IMR-90 (cell line): ENCODE measurements around the gene OGFR. TPM values are rescaled to one million over a fixed set of nuclear protein-coding genes. Genes with fewer than 3 reads are reported as not detected.

Experiments used
- ATAC-seq: fragments of 200-7000 bp; cut with Tn5 transposase; 2 replicates; pipeline ENCODE4 v1.9.1; 2020; ENCODE audit warnings: low read depth, mild to moderate bottlenecking, moderate library complexity
- BruUV-seq: library from RNA; stranded (reverse); fragments of 400-500 nt; replicated peaks from 2 replicates; lab custom pipeline; 2021; lab: Mats Ljungman, UMichigan
- CTCF ChIA-PET: fragments of 300-600 bp; formaldehyde crosslinking; extraction: SDS; loops from one replicate; lab custom pipeline; 2021; ENCODE audit warnings: antibody characterized with exemption; lab: Yijun Ruan, JAX
- POLR2A ChIA-PET: fragments of 300-600 bp; sonication (Branson Sonifier 250); formaldehyde crosslinking; loops from one replicate; lab custom pipeline; 2022; ENCODE audit warnings: antibody characterized with exemption; ENCODE audit not compliant: unreplicated experiment; lab: Charles Lee
- DNase-seq: peaks from one replicate; pipeline ENCODE4 v3.0.0; 2013
- H2AFZ ChIP-seq: replicated peaks from 2 replicates; pipeline ENCODE3; 2013; ENCODE audit warnings: low read length, mild to moderate bottlenecking; ENCODE audit not compliant: poor library complexity
- H2AK5ac ChIP-seq: 2 replicates; pipeline ENCODE4 v1.6.1; 2013; ENCODE audit warnings: low read depth, low read length, inconsistent platforms
- H2AK9ac ChIP-seq: replicated peaks from 2 replicates; pipeline ENCODE3; 2013; ENCODE audit warnings: mild to moderate bottlenecking, low read depth, low read length, moderate library complexity; ENCODE audit not compliant: poor library complexity
- H2BK120ac ChIP-seq: 2 replicates; pipeline ENCODE4 v1.6.1; 2013; ENCODE audit warnings: low read depth, low read length, inconsistent platforms
- H2BK15ac ChIP-seq: 3 replicates; pipeline ENCODE4 v1.6.1; 2013; ENCODE audit warnings: low read depth, low read length, inconsistent platforms
- H2BK20ac ChIP-seq: 2 replicates; pipeline ENCODE4 v1.6.1; 2013; ENCODE audit warnings: low read depth, mild to moderate bottlenecking, inconsistent platforms, low read length, moderate library complexity
- H2BK5ac ChIP-seq: 2 replicates; pipeline ENCODE4 v1.6.1; 2013; ENCODE audit warnings: mild to moderate bottlenecking, low read depth, low read length, inconsistent platforms; ENCODE audit not compliant: poor library complexity, severe bottlenecking
- H3K14ac ChIP-seq: replicated peaks from 2 replicates; pipeline ENCODE4 v1.6.1; 2013; ENCODE audit warnings: low read depth, low read length, inconsistent platforms
- H3K18ac ChIP-seq: 2 replicates; pipeline ENCODE4 v1.6.1; 2013; ENCODE audit warnings: low read depth, low read length, control low read depth
- H3K23ac ChIP-seq: 2 replicates; pipeline ENCODE4 v1.6.1; 2013; ENCODE audit warnings: low read depth, low read length, inconsistent platforms
- H3K27ac ChIP-seq: 2 replicates; pipeline ENCODE4 v1.5.1; 2013; ENCODE audit warnings: mild to moderate bottlenecking, control low read depth, low read length; ENCODE audit not compliant: insufficient read depth
- H3K27me3 ChIP-seq: 2 replicates; pipeline ENCODE4 v1.6.1; 2013; ENCODE audit warnings: low read length; ENCODE audit not compliant: control insufficient read depth, insufficient read depth
- H3K36me3 ChIP-seq: 2 replicates; pipeline ENCODE4 v1.6.1; 2013; ENCODE audit warnings: low read length, mixed read lengths; ENCODE audit not compliant: control insufficient read depth, insufficient read depth
- H3K4ac ChIP-seq: 2 replicates; pipeline ENCODE4 v1.6.1; 2013; ENCODE audit warnings: low read depth, low read length, inconsistent platforms
- H3K4me1 ChIP-seq: 2 replicates; pipeline ENCODE4 v1.6.1; 2013; ENCODE audit warnings: low read length, mixed read lengths; ENCODE audit not compliant: control insufficient read depth, insufficient read depth
- H3K4me2 ChIP-seq: 2 replicates; pipeline ENCODE4 v1.6.1; 2013; ENCODE audit warnings: low read depth, mild to moderate bottlenecking, control low read depth, low read length, moderate library complexity
- H3K4me3 ChIP-seq: 2 replicates; pipeline ENCODE4 v1.5.1; 2013; ENCODE audit warnings: low read depth, mild to moderate bottlenecking, control low read depth, low read length, moderate library complexity; ENCODE audit not compliant: insufficient read depth
- H3K56ac ChIP-seq: 2 replicates; pipeline ENCODE4 v1.6.1; 2013; ENCODE audit warnings: low read length, inconsistent platforms; ENCODE audit not compliant: insufficient read depth; ENCODE audit errors: extremely low read depth
- H3K79me1 ChIP-seq, 2 experiments: 2 replicates each; pipeline ENCODE4 v1.6.1; 2013; ENCODE audit warnings: low read length in 2 of 2, inconsistent platforms in 1 of 2, low read depth in 1 of 2
- H3K9ac ChIP-seq: 2 replicates; pipeline ENCODE4 v1.6.1; 2013; ENCODE audit warnings: low read depth, low read length, control low read depth
- H3K9me1 ChIP-seq: 2 replicates; pipeline ENCODE4 v1.6.1; 2013; ENCODE audit warnings: low read length, inconsistent platforms; ENCODE audit not compliant: insufficient read depth
- H3K9me3 ChIP-seq: 2 replicates; pipeline ENCODE4 v1.6.1; 2013; ENCODE audit warnings: low read length; ENCODE audit not compliant: control insufficient read depth, insufficient read depth
- H4K20me1 ChIP-seq: 2 replicates; pipeline ENCODE4 v1.6.1; 2013; ENCODE audit warnings: low read length, inconsistent platforms; ENCODE audit not compliant: insufficient read depth
- H4K5ac ChIP-seq: 2 replicates; pipeline ENCODE4 v1.6.1; 2013; ENCODE audit warnings: mild to moderate bottlenecking, low read depth, low read length, control low read depth
- H4K8ac ChIP-seq, 2 experiments: 2 replicates each; pipeline ENCODE4 v1.6.1; 2013; ENCODE audit warnings: low read depth in 2 of 2, low read length in 2 of 2, control low read depth in 1 of 2, inconsistent platforms in 1 of 2
- H4K91ac ChIP-seq: 2 replicates; pipeline ENCODE4 v1.6.1; 2013; ENCODE audit warnings: low read depth, low read length, inconsistent platforms; ENCODE audit not compliant: insufficient read depth
- BHLHE40 ChIP-seq: fragments of 150-350 bp; IDR thresholded peaks from 2 replicates; pipeline ENCODE4 v1.6.1; 2016; ENCODE audit warnings: mild to moderate bottlenecking, low read depth, low read length
- CEBPB ChIP-seq: IDR thresholded peaks from 2 replicates; pipeline ENCODE4 v1.6.1; 2012; ENCODE audit warnings: low read depth, low read length, improper control_type of control experiment
- WGBS, 2 experiments: methylation state at CpG; one replicate each; pipeline versions ENCODE4 v1.1.5 to v1.1.7; 2013; ENCODE audit warnings: missing lambda C conversion rate in 2 of 2; ENCODE audit not compliant: insufficient read length in 1 of 2; ENCODE audit errors: extremely low coverage in 2 of 2; 5-methylcytosine and 5-hydroxymethylcytosine counted together
- dilution Hi-C: fragments of 300-500 bp; cut with HindIII; formaldehyde crosslinking; loops from one replicate; pipeline ENCODE4 v1.14.3; 2018; ENCODE audit warnings: low sequenced_read_pairs; ENCODE audit not compliant: unreplicated experiment
- in situ Hi-C: fragments of 300-500 bp; cut with MboI; formaldehyde crosslinking; loops from 3 replicates; pipeline ENCODE4 v1.14.3; 2019; ENCODE audit warnings: low sequenced_read_pairs, inconsistent platforms, mixed read lengths
- intact Hi-C: fragments of 100-400 bp; cut with micrococcal nuclease; formaldehyde crosslinking; loops from 2 replicates; pipeline ENCODE4 v1.10.0; 2022
- polyA plus RNA-seq, 3 experiments: library from polyadenylated mRNA; depleted of rRNA; stranded (reverse); fragments of >200 nt; gene quantifications; 2 replicates each; pipeline ENCODE4 v1.2.3, GENCODE V29; 2012; ENCODE audit warnings: low replicate concordance in 1 of 3
- total RNA-seq: library from RNA; depleted of rRNA; stranded (reverse); fragments of >200 nt; gene quantifications from 2 replicates; pipeline ENCODE4 v1.2.3, GENCODE V29; 2012

The OGFR gene
- total and polyA plus RNA-seq, 2 of the 4 experiments (the other 2 are of a cell fraction), result 22.4 to 30.1 TPM

GRCh38 chr20:62820208-62820961 is 15.8 kb downstream of the OGFR start:
- H2AK5ac ChIP-seq, result peak overlapping the region; percentile 82
- no peaks in the 10 kb centered on the region for H3K9me3 ChIP-seq
- BruUV-seq, result no TSS peak
- no peaks in the 10 kb centered on the region for H3K36me3 ChIP-seq
- H3K4me3 ChIP-seq, result no peak overlapping the region
- no peaks in the 10 kb centered on the region for H3K9me1 ChIP-seq
- POLR2A ChIA-PET, result no interaction called here
- H2BK20ac ChIP-seq, result 0 out of 2 replicates have a peak overlapping the region, but pooled peaks have one; percentile 7
- H3K79me1 ChIP-seq, result no peaks in the 10 kb centered on the region
- CTCF ChIA-PET, result no interaction called here
- H2BK120ac ChIP-seq, result 0 out of 2 replicates have a peak overlapping the region, but pooled peaks have one; percentile 23
- dilution Hi-C loops, result no loop called here
- no peak overlapping the region for H3K56ac ChIP-seq
- H4K5ac ChIP-seq, result no peak overlapping the region
- H4K8ac ChIP-seq, result no peak overlapping the region
- H4K20me1 ChIP-seq, result no peaks in the 10 kb centered on the region
- TF ChIP-seq CEBPB, result no peak
- TF ChIP-seq BHLHE40, result no peak
- 85% methylated on average over 10 of the region's 23 CpGs; no CpG with 5 or more reads in 1 of the 2 experiments for WGBS, 2 experiments
- peak overlapping the region; percentile 61; the same call in 1 of the 2 replicates for H3K4ac ChIP-seq
- H3K23ac ChIP-seq, result no peak overlapping the region
- H4K91ac ChIP-seq, result peak overlapping the region; percentile 37; the same call in 1 of the 2 replicates
- no peak overlapping the region for H3K18ac ChIP-seq
- ATAC-seq (no peak), DNase-seq (no peak)
- no peak overlapping the region for H3K9ac ChIP-seq
- H3K4me2 ChIP-seq, result no peak overlapping the region
- H3K27ac ChIP-seq, result no peak overlapping the region
- no peak overlapping the region for H3K14ac ChIP-seq
- H2AFZ ChIP-seq, result peak overlapping the region; percentile 75
- in situ Hi-C loops, result no loop called here
- peaks cover 20% of the 10 kb centered on the region for H3K4me1 ChIP-seq
- intact Hi-C loops, result no loop called here
- H2BK5ac ChIP-seq, result no peak overlapping the region
- H3K27me3 ChIP-seq, result peaks cover 23% of the 10 kb centered on the region
- no peak overlapping the region for H2AK9ac ChIP-seq
- no peak overlapping the region for H2BK15ac ChIP-seq
